ENCODE measurements around the gene PLPP4.

PLPP4 gene

DNA sequence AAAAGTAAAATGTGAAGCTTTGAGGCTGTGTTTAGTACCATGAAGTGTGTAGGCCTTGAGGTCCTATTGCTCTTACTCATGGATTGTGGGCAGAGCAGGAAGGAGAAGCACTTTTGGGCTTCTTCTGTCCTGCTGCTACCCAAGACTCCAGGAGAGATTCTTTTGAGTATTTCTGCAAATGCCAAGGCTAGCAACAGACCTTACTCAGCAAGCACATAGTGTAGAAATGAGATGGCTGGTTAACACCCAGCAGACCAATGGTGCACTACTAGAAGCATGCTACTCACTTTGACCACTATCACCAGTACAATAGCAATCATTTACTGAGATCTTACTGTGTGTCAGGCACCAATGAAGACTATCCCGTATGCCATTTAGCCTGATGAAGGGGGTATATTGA lies 3.2 kb downstream of the PLPP4 start:
- no peaks in the 10 kb centered on the region for H3F3A ChIP-seq (ENCODE audit: control insufficient read depth, insufficient read depth)
- TF ChIP-seq, protein P1, sequence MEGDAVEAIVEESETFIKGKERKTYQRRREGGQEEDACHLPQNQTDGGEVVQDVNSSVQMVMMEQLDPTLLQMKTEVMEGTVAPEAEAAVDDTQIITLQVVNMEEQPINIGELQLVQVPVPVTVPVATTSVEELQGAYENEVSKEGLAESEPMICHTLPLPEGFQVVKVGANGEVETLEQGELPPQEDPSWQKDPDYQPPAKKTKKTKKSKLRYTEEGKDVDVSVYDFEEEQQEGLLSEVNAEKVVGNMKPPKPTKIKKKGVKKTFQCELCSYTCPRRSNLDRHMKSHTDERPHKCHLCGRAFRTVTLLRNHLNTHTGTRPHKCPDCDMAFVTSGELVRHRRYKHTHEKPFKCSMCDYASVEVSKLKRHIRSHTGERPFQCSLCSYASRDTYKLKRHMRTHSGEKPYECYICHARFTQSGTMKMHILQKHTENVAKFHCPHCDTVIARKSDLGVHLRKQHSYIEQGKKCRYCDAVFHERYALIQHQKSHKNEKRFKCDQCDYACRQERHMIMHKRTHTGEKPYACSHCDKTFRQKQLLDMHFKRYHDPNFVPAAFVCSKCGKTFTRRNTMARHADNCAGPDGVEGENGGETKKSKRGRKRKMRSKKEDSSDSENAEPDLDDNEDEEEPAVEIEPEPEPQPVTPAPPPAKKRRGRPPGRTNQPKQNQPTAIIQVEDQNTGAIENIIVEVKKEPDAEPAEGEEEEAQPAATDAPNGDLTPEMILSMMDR (IDR thresholded peaks at IDR 0.05; ENCODE audit: low read depth, low read length, poor library complexity, severe bottlenecking): no peak
- TF ChIP-seq EZH2phosphoT487 (IDR thresholded peaks at IDR 0.05; ENCODE audit: borderline replicate concordance, low read length): no peak
- H3K9me3 ChIP-seq (ENCODE audit: control insufficient read depth, insufficient read depth, low read length): no peaks in the 10 kb centered on the region
- H3K79me2 ChIP-seq (ENCODE audit: control insufficient read depth, low read length): no peaks in the 10 kb centered on the region
- no peaks in the 10 kb centered on the region for H3K9me2 ChIP-seq (replicated peaks; ENCODE audit: control insufficient read depth, low read length)
- no peaks in the 10 kb centered on the region for H4K20me1 ChIP-seq (ENCODE audit: control insufficient read depth, insufficient read depth, low read depth, low read length)
- no peak overlapping the region for H3K27ac ChIP-seq (ENCODE audit: low read depth, low read length)
- no peak overlapping the region for H3K4me2 ChIP-seq (ENCODE audit: low read length)
- H3K4me1 ChIP-seq (ENCODE audit: control insufficient read depth, low read length): no peaks in the 10 kb centered on the region
- no peak overlapping the region for H3K4me3 ChIP-seq (ENCODE audit: low read length)
- H3K36me3 ChIP-seq (ENCODE audit: control insufficient read depth, low read length): no peaks in the 10 kb centered on the region
- no peaks in the 10 kb centered on the region for H3K27me3 ChIP-seq (ENCODE audit: control insufficient read depth, low read length)

DNA sequence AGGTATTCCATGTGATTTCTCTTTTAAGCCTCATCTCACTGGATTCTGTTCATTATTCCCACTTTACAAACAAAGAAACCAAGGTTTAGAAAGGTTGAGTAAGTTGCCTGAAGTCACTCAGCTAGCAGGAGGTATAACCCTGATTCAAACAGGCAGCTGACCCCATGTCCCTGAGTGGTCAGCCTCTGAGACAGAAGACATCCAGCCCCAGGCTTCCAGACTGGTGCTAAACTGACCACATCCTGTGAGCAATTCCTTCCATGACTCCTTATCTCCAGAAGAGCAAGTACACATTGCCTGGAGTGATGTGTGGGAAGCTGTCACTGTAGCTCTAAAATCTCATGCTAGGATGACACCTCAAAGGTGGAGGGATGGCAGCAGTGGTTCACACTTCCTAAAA lies 3.7 kb downstream of the PLPP4 start:
- H3K4me3 ChIP-seq (ENCODE audit: low read length): no peak overlapping the region
- H3F3A ChIP-seq (ENCODE audit: control insufficient read depth, insufficient read depth): no peaks in the 10 kb centered on the region
- no peaks in the 10 kb centered on the region for H3K36me3 ChIP-seq (ENCODE audit: control insufficient read depth, low read length)
- H3K27ac ChIP-seq (ENCODE audit: low read depth, low read length): no peak overlapping the region
- H3K4me1 ChIP-seq (ENCODE audit: control insufficient read depth, low read length): no peaks in the 10 kb centered on the region
- H3K79me2 ChIP-seq (ENCODE audit: control insufficient read depth, low read length): no peaks in the 10 kb centered on the region
- H3K4me2 ChIP-seq (ENCODE audit: low read length): no peak overlapping the region
- TF ChIP-seq EZH2phosphoT487 (IDR thresholded peaks at IDR 0.05; ENCODE audit: borderline replicate concordance, low read length): no peak
- TF ChIP-seq, protein P1 (IDR thresholded peaks at IDR 0.05; ENCODE audit: low read depth, low read length, poor library complexity, severe bottlenecking): no peak
- no peaks in the 10 kb centered on the region for H3K27me3 ChIP-seq (ENCODE audit: control insufficient read depth, low read length)
- no peaks in the 10 kb centered on the region for H3K9me2 ChIP-seq (replicated peaks; ENCODE audit: control insufficient read depth, low read length)
- no peaks in the 10 kb centered on the region for H4K20me1 ChIP-seq (ENCODE audit: control insufficient read depth, insufficient read depth, low read depth, low read length)
- no peaks in the 10 kb centered on the region for H3K9me3 ChIP-seq (ENCODE audit: control insufficient read depth, insufficient read depth, low read length)

DNA sequence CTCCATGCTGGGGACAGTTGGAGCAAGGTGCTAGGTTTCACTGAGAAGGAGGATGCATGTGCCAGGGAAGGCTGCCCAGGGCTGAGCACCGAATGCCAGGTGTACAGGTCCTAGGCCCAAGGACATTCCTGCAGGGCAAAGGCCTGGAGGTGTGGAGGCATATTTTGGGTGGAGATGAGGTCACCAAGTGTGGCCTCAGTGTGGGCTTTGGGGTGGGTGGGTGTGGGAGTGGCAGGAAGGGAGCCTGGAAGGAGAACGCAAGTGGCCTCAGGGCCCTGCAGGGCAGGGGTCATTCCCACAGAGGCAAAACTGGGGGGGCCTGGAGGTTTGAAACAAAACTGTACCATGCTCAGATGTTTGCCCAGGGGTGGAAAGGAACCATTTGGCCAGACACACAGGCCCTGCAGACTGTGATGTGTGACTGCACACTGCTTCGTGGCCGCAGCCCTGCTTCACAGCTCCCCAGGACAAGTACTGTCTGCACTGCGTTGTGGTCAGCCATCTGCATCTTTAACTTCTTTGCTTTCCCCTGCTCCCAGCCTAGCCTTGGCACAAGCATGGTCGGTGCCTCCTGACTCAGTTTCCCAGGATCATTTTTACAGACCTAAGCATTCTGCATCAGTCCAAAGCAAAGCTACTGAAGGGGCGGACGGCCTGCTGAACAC lies 5.1 kb downstream of the PLPP4 start:
- Histone ChIP-seq H3K79me2 (ENCODE audit: control insufficient read depth, low read length) (no peaks in the 10 kb centered on the region), H3K36me3 (ENCODE audit: control insufficient read depth, low read length) (no peaks in the 10 kb centered on the region), H3K4me3 (ENCODE audit: low read length) (no peak overlapping the region), H4K20me1 (ENCODE audit: control insufficient read depth, insufficient read depth, low read depth, low read length) (no peaks in the 10 kb centered on the region), H3K4me2 (ENCODE audit: low read length) (no peak overlapping the region), H3K9me2 (replicated peaks; ENCODE audit: control insufficient read depth, low read length) (no peaks in the 10 kb centered on the region), H3K27me3 (ENCODE audit: control insufficient read depth, low read length) (no peaks in the 10 kb centered on the region), H3K9me3 (ENCODE audit: control insufficient read depth, insufficient read depth, low read length) (no peaks in the 10 kb centered on the region), H3F3A (ENCODE audit: control insufficient read depth, insufficient read depth) (no peaks in the 10 kb centered on the region), H3K4me1 (ENCODE audit: control insufficient read depth, low read length) (no peaks in the 10 kb centered on the region), H3K27ac (ENCODE audit: low read depth, low read length) (no peak overlapping the region)
- TF ChIP-seq EZH2phosphoT487 (IDR thresholded peaks at IDR 0.05; ENCODE audit: borderline replicate concordance, low read length): no peak
- TF ChIP-seq, protein P1 (IDR thresholded peaks at IDR 0.05; ENCODE audit: low read depth, low read length, poor library complexity, severe bottlenecking): no peak
